Measurements from ENCODE around the gene C2orf81. TPM values are rescaled to one million over a fixed set of nuclear protein-coding genes. Genes with fewer than 3 reads are reported as not detected.
A peak's percentile ranks its signal among the peaks of the same experiment; 100 is the strongest.

C2orf81 gene
- total RNA-seq, 1 experiment from 2014 or later: 2.4 TPM

GRCh38 chr2:74457549-74458131, 36.2 kb upstream of the C2orf81 start:
- no peaks in the 10 kb centered on the region for H3K27me3 ChIP-seq (ENCODE audit: low read length)
- peaks cover 27% of the 10 kb centered on the region for H3K4me1 ChIP-seq (ENCODE audit: insufficient read depth, low read length)
- DNase-seq (peak; percentile 72), ATAC-seq (peak; percentile 53)
- H3K4me3 ChIP-seq (ENCODE audit: low read length): peak overlapping the region; percentile 93
- no peaks in the 10 kb centered on the region for H4K20me1 ChIP-seq (ENCODE audit: low read length)
- TF ChIP-seq EZH2 (IDR thresholded peaks at IDR 0.05; ENCODE audit: low read length, unreplicated experiment) (no peak), EZH2phosphoT487 (IDR thresholded peaks at IDR 0.05; ENCODE audit: borderline replicate concordance, low read length) (no peak)
- TF ChIP-seq, protein P1, sequence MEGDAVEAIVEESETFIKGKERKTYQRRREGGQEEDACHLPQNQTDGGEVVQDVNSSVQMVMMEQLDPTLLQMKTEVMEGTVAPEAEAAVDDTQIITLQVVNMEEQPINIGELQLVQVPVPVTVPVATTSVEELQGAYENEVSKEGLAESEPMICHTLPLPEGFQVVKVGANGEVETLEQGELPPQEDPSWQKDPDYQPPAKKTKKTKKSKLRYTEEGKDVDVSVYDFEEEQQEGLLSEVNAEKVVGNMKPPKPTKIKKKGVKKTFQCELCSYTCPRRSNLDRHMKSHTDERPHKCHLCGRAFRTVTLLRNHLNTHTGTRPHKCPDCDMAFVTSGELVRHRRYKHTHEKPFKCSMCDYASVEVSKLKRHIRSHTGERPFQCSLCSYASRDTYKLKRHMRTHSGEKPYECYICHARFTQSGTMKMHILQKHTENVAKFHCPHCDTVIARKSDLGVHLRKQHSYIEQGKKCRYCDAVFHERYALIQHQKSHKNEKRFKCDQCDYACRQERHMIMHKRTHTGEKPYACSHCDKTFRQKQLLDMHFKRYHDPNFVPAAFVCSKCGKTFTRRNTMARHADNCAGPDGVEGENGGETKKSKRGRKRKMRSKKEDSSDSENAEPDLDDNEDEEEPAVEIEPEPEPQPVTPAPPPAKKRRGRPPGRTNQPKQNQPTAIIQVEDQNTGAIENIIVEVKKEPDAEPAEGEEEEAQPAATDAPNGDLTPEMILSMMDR (conservative IDR thresholded peaks at IDR 0.05; ENCODE audit: low read depth, low read length): no peak
- H3K9ac ChIP-seq (ENCODE audit: low read length): peak overlapping the region; percentile 92
- CTCF ChIA-PET: no interaction called here
- H3F3A ChIP-seq (ENCODE audit: low read length, unreplicated experiment): no peaks in the 10 kb centered on the region
- intact Hi-C loops (cut with micrococcal nuclease): loop anchor here (1.0 to 5.0 kb wide), 3 partner anchors 26 to 260 kb away; partner anchors contain the start of genes AUP1, HTRA2, MTHFD2 and TTC31
- H3K9me3 ChIP-seq (ENCODE audit: low read length): no peaks in the 10 kb centered on the region
- H3K79me2 ChIP-seq (ENCODE audit: low read length): peaks cover 32% of the 10 kb centered on the region
- peak overlapping the region; percentile 99 for H3K4me2 ChIP-seq (ENCODE audit: low read length)
- H3K9me2 ChIP-seq (replicated peaks; ENCODE audit: low read length): no peaks in the 10 kb centered on the region
- POLR2A ChIA-PET (ENCODE audit: unreplicated experiment): interaction anchor here (1.0 kb wide), 1 partner anchor 10 kb away, joined by 9 read pairs; no protein-coding TSS in a partner anchor
- peaks cover 5% of the 10 kb centered on the region; the same call in 1 of the 2 replicates for H3K36me3 ChIP-seq (ENCODE audit: low read depth, low read length)
- BruUV-seq (replicated peaks): TSS peak; percentile 3
- peak overlapping the region; percentile 93 for H3K27ac ChIP-seq (ENCODE audit: low read length)
- peak overlapping the region; percentile 88 for H2AFZ ChIP-seq (ENCODE audit: low read length)

DNA sequence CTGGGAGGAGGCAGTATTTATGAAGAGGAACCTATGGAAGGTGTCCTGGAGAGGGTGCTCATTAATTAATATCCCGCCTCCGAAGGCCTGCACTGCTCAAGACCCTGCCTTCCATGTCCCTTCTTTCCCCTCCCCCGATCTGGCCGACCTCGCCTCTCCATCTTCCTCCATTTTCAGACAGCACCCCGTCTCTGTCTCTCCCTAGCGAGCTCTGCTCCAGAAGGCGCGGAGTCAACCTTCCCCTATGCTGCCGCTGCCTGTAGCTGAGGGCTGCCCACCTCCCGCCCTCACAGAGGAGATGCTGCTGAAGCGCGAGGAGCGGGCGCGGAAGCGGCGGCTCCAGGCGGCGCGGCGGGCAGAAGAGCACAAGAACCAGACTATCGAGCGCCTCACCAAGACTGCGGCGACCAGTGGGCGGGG, 35.7 kb upstream of the C2orf81 start:
- no TSS peak for BruUV-seq (replicated peaks)
- Histone ChIP-seq H3K36me3 (ENCODE audit: low read depth, low read length) (peaks cover 5% of the 10 kb centered on the region; the same call in 1 of the 2 replicates), H3K4me2 (ENCODE audit: low read length) (peak overlapping the region; percentile 99), H3K4me1 (ENCODE audit: insufficient read depth, low read length) (peaks cover 27% of the 10 kb centered on the region), H3K9me3 (ENCODE audit: low read length) (no peaks in the 10 kb centered on the region), H3K9me2 (replicated peaks; ENCODE audit: low read length) (no peaks in the 10 kb centered on the region), H3K27me3 (ENCODE audit: low read length) (no peaks in the 10 kb centered on the region), H3F3A (ENCODE audit: low read length, unreplicated experiment) (no peaks in the 10 kb centered on the region), H3K9ac (ENCODE audit: low read length) (peak overlapping the region; percentile 92), H3K27ac (ENCODE audit: low read length) (peak overlapping the region; percentile 93), H2AFZ (ENCODE audit: low read length) (peak overlapping the region; percentile 53), H4K20me1 (ENCODE audit: low read length) (no peaks in the 10 kb centered on the region), H3K4me3 (ENCODE audit: low read length) (peak overlapping the region; percentile 93), H3K79me2 (ENCODE audit: low read length) (peaks cover 32% of the 10 kb centered on the region)
- DNase-seq (no peak), ATAC-seq (no peak)
- ChIA-PET POLR2A (ENCODE audit: unreplicated experiment) (interaction anchor here (0.6 kb wide), 2 partner anchors 24 to 51 kb away, joined by 3 to 6 read pairs; no protein-coding TSS in a partner anchor), CTCF (no interaction called here)
- intact Hi-C loops (cut with micrococcal nuclease): loop anchor here (5.0 kb wide), 1 partner anchor 260 kb away; the partner anchor contains the start of gene MTHFD2
- TF ChIP-seq EZH2 (IDR thresholded peaks at IDR 0.05; ENCODE audit: low read length, unreplicated experiment) (no peak), EZH2phosphoT487 (IDR thresholded peaks at IDR 0.05; ENCODE audit: borderline replicate concordance, low read length) (no peak)
- TF ChIP-seq, protein P1 (conservative IDR thresholded peaks at IDR 0.05; ENCODE audit: low read depth, low read length): no peak
